ENCODE measurements around the gene FAM131A.

FAM131A gene

GRCh38 chr3:184341925-184342324, 4.5 kb downstream of the FAM131A start:
- no peak for DNase-seq (ENCODE audit: low spot score)

- DNase-seq (ENCODE audit: low spot score): no peak
These were observed 5.9 kb downstream of the FAM131A start for GRCh38 chr3:184343200-184343876.

GRCh38 chr3:184344579-184345316, 7.3 kb downstream of the FAM131A start:
- no peak for DNase-seq (ENCODE audit: low spot score)

GRCh38 chr3:184345317-184346144, 8.1 kb downstream of the FAM131A start:
- peak; percentile 93 for DNase-seq (ENCODE audit: low spot score)

- peak; percentile 78 for DNase-seq (ENCODE audit: low spot score)
These were observed 9.2 kb downstream of the FAM131A start for GRCh38 chr3:184346480-184347190.

GRCh38 chr3:184347321-184348056, 10.1 kb downstream of the FAM131A start:
- DNase-seq (ENCODE audit: low spot score): peak; percentile 83

GRCh38 chr3:184348057-184348382, 10.6 kb downstream of the FAM131A start:
- no peak for DNase-seq (ENCODE audit: low spot score)

GRCh38 chr3:184349563-184350470, 12.4 kb downstream of the FAM131A start:
- DNase-seq (ENCODE audit: low spot score): peak; percentile 22

- DNase-seq (ENCODE audit: low spot score): no peak
These were observed 13.2 kb downstream of the FAM131A start for GRCh38 chr3:184350618-184351017.

- peak; percentile 46 for DNase-seq (ENCODE audit: low spot score)
These were observed 14.2 kb downstream of the FAM131A start for GRCh38 chr3:184351511-184352148.

- DNase-seq (ENCODE audit: low spot score): no peak
These were observed 14.9 kb downstream of the FAM131A start for GRCh38 chr3:184352149-184352785.

- DNase-seq (ENCODE audit: low spot score): no peak
These were observed 15.6 kb downstream of the FAM131A start for GRCh38 chr3:184352897-184353545.

GRCh38 chr3:184353546-184353941, 16.1 kb downstream of the FAM131A start:
- no peak for DNase-seq (ENCODE audit: low spot score)

- peak; percentile 70 for DNase-seq (ENCODE audit: low spot score)
These were observed 16.8 kb downstream of the FAM131A start for GRCh38 chr3:184354121-184354728.

- DNase-seq (ENCODE audit: low spot score): no peak
These were observed 17.4 kb downstream of the FAM131A start for GRCh38 chr3:184354754-184355153.

- no peak for DNase-seq (ENCODE audit: low spot score)
These were observed 18.1 kb downstream of the FAM131A start for GRCh38 chr3:184355261-184356040.

- no peak for DNase-seq (ENCODE audit: low spot score)
These were observed 20.1 kb downstream of the FAM131A start for GRCh38 chr3:184357248-184358123.

All from hematopoietic multipotent progenitor cell treated with erythropoietin and hydrocortisone succinate and interleukin-3 and kit ligand, for 17 days (in vitro differentiated cells).